H9 (cell line): Measurements from ENCODE around the gene KRT78. TPM values are rescaled to one million over a fixed set of nuclear protein-coding genes. Genes with fewer than 3 reads are reported as not detected.
A peak's percentile ranks its signal among the peaks of the same experiment; 100 is the strongest.

Experiments
- DNase-seq: peaks from one replicate; pipeline ENCODE4 v3.0.0-alpha.2; 2017
- H2AFZ ChIP-seq: one replicate; pipeline ENCODE4 v1.6.1; 2013; ENCODE audit warnings: mild to moderate bottlenecking, low read length, control low read depth, moderate library complexity
- H2AK5ac ChIP-seq: 2 replicates; pipeline ENCODE4 v1.6.1; 2013; ENCODE audit warnings: low read length, control low read depth, mixed read lengths; ENCODE audit not compliant: insufficient read length
- H2BK120ac ChIP-seq: one replicate; pipeline ENCODE4 v1.6.1; 2013; ENCODE audit warnings: low read depth, mild to moderate bottlenecking, low read length, control low read depth, inconsistent platforms; ENCODE audit not compliant: poor library complexity, severe bottlenecking
- H2BK12ac ChIP-seq: 2 replicates; pipeline ENCODE4 v1.6.1; 2013; ENCODE audit warnings: low read length, control low read depth, mixed read lengths, low read depth; ENCODE audit not compliant: insufficient read length
- H2BK15ac ChIP-seq: 2 replicates; pipeline ENCODE4 v1.6.1; 2013; ENCODE audit warnings: low read depth, low read length, control low read depth
- H2BK20ac ChIP-seq: one replicate; pipeline ENCODE4 v1.6.1; 2013; ENCODE audit warnings: low read depth, mild to moderate bottlenecking, low read length, control low read depth, inconsistent platforms; ENCODE audit not compliant: poor library complexity, severe bottlenecking
- H2BK5ac ChIP-seq: 2 replicates; pipeline ENCODE4 v1.6.1; 2013; ENCODE audit warnings: low read length, control low read depth, mixed read lengths; ENCODE audit not compliant: insufficient read length
- H3K14ac ChIP-seq: 2 replicates; pipeline ENCODE4 v1.6.1; 2013; ENCODE audit warnings: low read length, control low read depth; ENCODE audit not compliant: insufficient read depth
- H3K18ac ChIP-seq: 2 replicates; pipeline ENCODE4 v1.6.1; 2013; ENCODE audit warnings: low read depth, mild to moderate bottlenecking, mixed read lengths, low read length, control low read depth; ENCODE audit not compliant: insufficient read length
- H3K23ac ChIP-seq: 2 replicates; pipeline ENCODE4 v1.6.1; 2013; ENCODE audit warnings: low read length, control low read depth, mixed read lengths, low read depth; ENCODE audit not compliant: insufficient read length
- H3K23me2 ChIP-seq: 2 replicates; pipeline ENCODE4 v1.6.1; 2013; ENCODE audit warnings: low read depth, mild to moderate bottlenecking, mixed read lengths, low read length, control low read depth; ENCODE audit not compliant: insufficient read length, poor library complexity, severe bottlenecking
- H3K27ac ChIP-seq: 2 replicates; pipeline ENCODE4 v1.5.1; 2013; ENCODE audit warnings: low read length, control low read depth, mixed read lengths, low read depth; ENCODE audit not compliant: insufficient read length
- H3K27me3 ChIP-seq: 2 replicates; pipeline ENCODE4 v1.6.1; 2013; ENCODE audit warnings: low read length, control low read depth, inconsistent platforms; ENCODE audit not compliant: insufficient read depth
- H3K4ac ChIP-seq: 2 replicates; pipeline ENCODE4 v1.6.1; 2013; ENCODE audit warnings: low read depth, mild to moderate bottlenecking, control low read depth, inconsistent platforms, low read length, moderate library complexity
- H3K4me1 ChIP-seq: 2 replicates; pipeline ENCODE4 v1.6.1; 2013; ENCODE audit warnings: low read length, control low read depth, inconsistent platforms; ENCODE audit not compliant: insufficient read depth
- H3K4me2 ChIP-seq: 2 replicates; pipeline ENCODE4 v1.6.1; 2013; ENCODE audit warnings: low read length, control low read depth, mixed read lengths; ENCODE audit not compliant: insufficient read length, insufficient read depth
- H3K56ac ChIP-seq: 2 replicates; pipeline ENCODE4 v1.6.1; 2013; ENCODE audit warnings: low read depth, mild to moderate bottlenecking, mixed read lengths, low read length, control low read depth; ENCODE audit not compliant: insufficient read length
- H3K79me1 ChIP-seq: 2 replicates; pipeline ENCODE4 v1.6.1; 2013; ENCODE audit warnings: low read depth, mild to moderate bottlenecking, moderate library complexity, low read length, control low read depth, inconsistent platforms; ENCODE audit not compliant: insufficient read depth, poor library complexity, severe bottlenecking
- H3K79me2 ChIP-seq: 2 replicates; pipeline ENCODE4 v1.6.1; 2013; ENCODE audit warnings: low read length, control low read depth, inconsistent platforms; ENCODE audit not compliant: insufficient read depth
- H3K9ac ChIP-seq: 2 replicates; pipeline ENCODE4 v1.6.1; 2013; ENCODE audit warnings: low read length, control low read depth, mixed read lengths; ENCODE audit not compliant: insufficient read length; ENCODE audit errors: extremely low read depth
- H3K9me3 ChIP-seq: one replicate; pipeline ENCODE4 v1.6.1; 2013; ENCODE audit warnings: low read depth, low read length, inconsistent platforms; ENCODE audit not compliant: control insufficient read depth
- H3T11ph ChIP-seq: one replicate; pipeline ENCODE4 v1.6.1; 2013; ENCODE audit warnings: mild to moderate bottlenecking, low read length, control low read depth, inconsistent platforms
- H4K20me1 ChIP-seq: one replicate; pipeline ENCODE4 v1.6.1; 2013; ENCODE audit not compliant: control insufficient read depth, insufficient read length, insufficient read depth
- H4K5ac ChIP-seq: 2 replicates; pipeline ENCODE4 v1.6.1; 2013; ENCODE audit warnings: low read depth, mild to moderate bottlenecking, mixed read lengths, low read length, control low read depth; ENCODE audit not compliant: insufficient read length
- H4K8ac ChIP-seq: replicated peaks from 2 replicates; pipeline ENCODE4 v1.6.1; 2013; ENCODE audit warnings: low read length, control low read depth, mixed read lengths, low read depth; ENCODE audit not compliant: insufficient read length
- H4K91ac ChIP-seq: 2 replicates; pipeline ENCODE4 v1.6.1; 2013; ENCODE audit warnings: low read depth, mild to moderate bottlenecking, moderate library complexity, mixed read lengths, low read length, control low read depth; ENCODE audit not compliant: insufficient read length
- H3K27ac Mint-ChIP-seq, 3 experiments: 2 replicates in 2 of 3; 3 replicates in 1 of 3; pipeline ENCODE4 v1.8.0; 2020 to 2021; ENCODE audit warnings: mixed read lengths in 3 of 3, mild to moderate bottlenecking in 1 of 3, moderate library complexity in 1 of 3
- H3K27me3 Mint-ChIP-seq: 2 replicates; pipeline ENCODE4 v1.8.0; 2021; ENCODE audit warnings: low read depth, mild to moderate bottlenecking, moderate library complexity, mixed read lengths
- H3K36me3 Mint-ChIP-seq, 3 experiments: 2 replicates in 2 of 3; 3 replicates in 1 of 3; pipeline ENCODE4 v1.8.0; 2020 to 2021; ENCODE audit warnings: low read depth in 3 of 3, mixed read lengths in 3 of 3; ENCODE audit not compliant: insufficient read depth in 1 of 3
- H3K4me1 Mint-ChIP-seq, 2 experiments: 2 replicates each; pipeline ENCODE4 v1.8.0; 2020; ENCODE audit warnings: mixed read lengths in 2 of 2
- H3K4me3 Mint-ChIP-seq, 2 experiments: 2 replicates in 1 of 2; 3 replicates in 1 of 2; pipeline ENCODE4 v1.8.0; 2020 to 2021; ENCODE audit warnings: mild to moderate bottlenecking in 2 of 2, mixed read lengths in 2 of 2, moderate library complexity in 1 of 2
- H3K9me3 Mint-ChIP-seq, 2 experiments: 2 replicates in 1 of 2; 3 replicates in 1 of 2; pipeline ENCODE4 v1.8.0; 2020; ENCODE audit warnings: mild to moderate bottlenecking in 2 of 2, mixed read lengths in 2 of 2, moderate library complexity in 1 of 2
- WGBS: extraction: QIAGEN DNeasy Blood & Tissue Kit; methylation state at CpG from one replicate; pipeline ENCODE4 v1.1.7; 2013; ENCODE audit warnings: missing lambda C conversion rate, low lambda C conversion rate, mixed read lengths; ENCODE audit not compliant: insufficient read length; ENCODE audit errors: extremely low coverage; 5-methylcytosine and 5-hydroxymethylcytosine counted together
- total RNA-seq: library from RNA; stranded (reverse); gene quantifications from 2 replicates; pipeline ENCODE4 v1.2.1, GENCODE V29; 2021
- TF ChIP-seq, protein P1 (sequence below): fragments of 200-600 bp; sonication (generic); conservative IDR thresholded peaks from 3 replicates; pipeline ENCODE4 v1.8.0; 2021; ENCODE audit warnings: antibody characterized with exemption, mild to moderate bottlenecking

The KRT78 gene
- total RNA-seq, 1 experiment from 2014 or later, result not detected

DNA sequence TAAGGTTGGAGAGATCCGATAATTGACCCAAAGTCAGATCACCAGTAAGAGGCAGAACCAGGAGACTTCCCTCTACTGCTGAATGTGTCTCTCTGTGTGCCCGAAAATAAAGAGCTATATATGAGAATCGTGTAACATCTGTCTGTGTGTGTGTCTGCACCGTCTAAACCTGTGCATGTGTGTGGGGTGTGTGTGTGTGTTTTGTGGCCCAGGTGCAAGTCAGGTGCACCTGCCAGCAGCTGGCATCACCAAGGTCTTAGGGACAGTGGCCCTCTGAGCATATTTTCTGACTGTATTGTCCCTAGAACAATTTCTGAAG is 24.7 kb upstream of the KRT78 start:
- no peak overlapping the region; a peak in 1 of 7 replicates for H3K27ac Mint-ChIP-seq

More for the DNA sequence above, 24.7 kb upstream of the KRT78 start:
- H2BK12ac ChIP-seq, result no peak overlapping the region
- WGBS, result no CpG with 5 or more reads among the region's 4 CpGs
- H2AFZ ChIP-seq, result no peak overlapping the region
- Mint-ChIP-seq H3K36me3 (no peaks in the 10 kb centered on the region), H3K4me3 (peak overlapping the region; percentile 58 to 81), H3K9me3 (no peaks in the 10 kb centered on the region), H3K27me3 (peaks cover 51% of the 10 kb centered on the region), H3K4me1 (peaks cover 10 to 22% of the 10 kb centered on the region in 2 experiments)
- H3K23me2 ChIP-seq, result peaks cover 3% of the 10 kb centered on the region
- no peak overlapping the region for H2BK5ac ChIP-seq
- TF ChIP-seq, protein P1, sequence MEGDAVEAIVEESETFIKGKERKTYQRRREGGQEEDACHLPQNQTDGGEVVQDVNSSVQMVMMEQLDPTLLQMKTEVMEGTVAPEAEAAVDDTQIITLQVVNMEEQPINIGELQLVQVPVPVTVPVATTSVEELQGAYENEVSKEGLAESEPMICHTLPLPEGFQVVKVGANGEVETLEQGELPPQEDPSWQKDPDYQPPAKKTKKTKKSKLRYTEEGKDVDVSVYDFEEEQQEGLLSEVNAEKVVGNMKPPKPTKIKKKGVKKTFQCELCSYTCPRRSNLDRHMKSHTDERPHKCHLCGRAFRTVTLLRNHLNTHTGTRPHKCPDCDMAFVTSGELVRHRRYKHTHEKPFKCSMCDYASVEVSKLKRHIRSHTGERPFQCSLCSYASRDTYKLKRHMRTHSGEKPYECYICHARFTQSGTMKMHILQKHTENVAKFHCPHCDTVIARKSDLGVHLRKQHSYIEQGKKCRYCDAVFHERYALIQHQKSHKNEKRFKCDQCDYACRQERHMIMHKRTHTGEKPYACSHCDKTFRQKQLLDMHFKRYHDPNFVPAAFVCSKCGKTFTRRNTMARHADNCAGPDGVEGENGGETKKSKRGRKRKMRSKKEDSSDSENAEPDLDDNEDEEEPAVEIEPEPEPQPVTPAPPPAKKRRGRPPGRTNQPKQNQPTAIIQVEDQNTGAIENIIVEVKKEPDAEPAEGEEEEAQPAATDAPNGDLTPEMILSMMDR, result no peak
- no peak overlapping the region for H4K91ac ChIP-seq
- no peak overlapping the region for H2AK5ac ChIP-seq
- peak overlapping the region; percentile 26 for H3K4me2 ChIP-seq
- no peak overlapping the region for H2BK20ac ChIP-seq
- no peak overlapping the region for H4K5ac ChIP-seq
- no peaks in the 10 kb centered on the region; the same call in 1 of the 2 replicates for H3K27me3 ChIP-seq
- H2BK120ac ChIP-seq, result no peak overlapping the region
- no peak for DNase-seq
- H3K27ac ChIP-seq, result no peak overlapping the region
- no peak overlapping the region for H3K14ac ChIP-seq
- no peak overlapping the region for H3K9ac ChIP-seq
- no peaks in the 10 kb centered on the region for H3K4me1 ChIP-seq
- H4K8ac ChIP-seq, result no peak overlapping the region
- no peaks in the 10 kb centered on the region for H3K79me2 ChIP-seq
- H3K9me3 ChIP-seq, result no peaks in the 10 kb centered on the region
- no peak overlapping the region for H3K56ac ChIP-seq
- H3K4ac ChIP-seq, result no peak overlapping the region
- H4K20me1 ChIP-seq, result no peaks in the 10 kb centered on the region
- H2BK15ac ChIP-seq, result no peak overlapping the region
- H3T11ph ChIP-seq, result no peak overlapping the region
- no peaks in the 10 kb centered on the region for H3K79me1 ChIP-seq
- no peak overlapping the region for H3K23ac ChIP-seq
- no peak overlapping the region for H3K18ac ChIP-seq
